Measurements from ENCODE around the gene EMD.
"Not testable (repeated sequence)": the region's sequence is repeated elsewhere in the genome, so short reads cannot be mapped to it uniquely, and the experiment has no call there.

EMD gene

GRCh38 chrX:154396363-154396762, 17.3 kb downstream of the EMD start:
- DNase-seq (ENCODE audit: low read depth in 2 of 2), result not testable (repeated sequence)

- DNase-seq (ENCODE audit: low read depth in 2 of 2), result no peak
These were observed 18.1 kb downstream of the EMD start for GRCh38 chrX:154396973-154397887.

- DNase-seq (ENCODE audit: low read depth in 2 of 2), result peak; percentile 92 to 93
These were observed 19.0 kb downstream of the EMD start, which contains the start of gene RPL10 for GRCh38 chrX:154397888-154398667. Gene RPL10 (plus strand): TSS chrX:154398377. CDS start chrX:154398520, 143 bp downstream.

- peak in 1 of 2 experiments; percentile 56 for DNase-seq (ENCODE audit: low read depth in 2 of 2)
These were observed 19.8 kb downstream of the EMD start for GRCh38 chrX:154398668-154399526.

GRCh38 chrX:154399527-154400368, 20.7 kb downstream of the EMD start:
- no peak for DNase-seq (ENCODE audit: low read depth in 2 of 2)

GRCh38 chrX:154400369-154400817, 21.3 kb downstream of the EMD start:
- DNase-seq (ENCODE audit: low read depth in 2 of 2), result not testable (repeated sequence)

GRCh38 chrX:154401045-154401799, 22.1 kb downstream of the EMD start:
- no peak for DNase-seq (ENCODE audit: low read depth in 2 of 2)

- DNase-seq (ENCODE audit: low read depth in 2 of 2), result no peak
These were observed 23.0 kb downstream of the EMD start for GRCh38 chrX:154401918-154402621.

- DNase-seq (ENCODE audit: low read depth in 2 of 2), result no peak
These were observed 23.6 kb downstream of the EMD start for GRCh38 chrX:154402622-154403127.

GRCh38 chrX:154403192-154403591, 24.1 kb downstream of the EMD start:
- DNase-seq (ENCODE audit: low read depth in 2 of 2), result no peak

GRCh38 chrX:154403858-154404257, 24.8 kb downstream of the EMD start:
- no peak for DNase-seq (ENCODE audit: low read depth in 2 of 2)

GRCh38 chrX:154404625-154405192, 25.6 kb downstream of the EMD start:
- no peak for DNase-seq (ENCODE audit: low read depth in 2 of 2)

GRCh38 chrX:154408659-154409221, 29.6 kb downstream of the EMD start:
- DNase-seq (ENCODE audit: low read depth in 2 of 2), result no peak

- no peak for DNase-seq (ENCODE audit: low read depth in 2 of 2)
These were observed 30.3 kb downstream of the EMD start, which contains the start of gene DNASE1L1 for GRCh38 chrX:154409222-154409871. Gene DNASE1L1 (minus strand): TSS chrX:154409254. CDS start chrX:154405568, 3,686 bp downstream.

- DNase-seq (ENCODE audit: low read depth in 2 of 2), result no peak
These were observed 32.9 kb downstream of the EMD start for GRCh38 chrX:154411981-154412340.

- no peak for DNase-seq (ENCODE audit: low read depth in 2 of 2)
These were observed 33.4 kb downstream of the EMD start for GRCh38 chrX:154412468-154412867.

- no peak for DNase-seq (ENCODE audit: low read depth in 2 of 2)
These were observed 34.0 kb downstream of the EMD start for GRCh38 chrX:154413142-154413541.

GRCh38 chrX:154417157-154417556, 38.1 kb downstream of the EMD start:
- no peak for DNase-seq (ENCODE audit: low read depth in 2 of 2)

Data from fibroblast of skin of left quadriceps (primary cell).